ENCODE measurements around the gene PRKAB2.

The PRKAB2 gene

GRCh38 chr1:147111381-147112130 lies 60.7 kb downstream of the PRKAB2 start:
- TF ChIP-seq CTCF (conservative IDR thresholded peaks at IDR 0.05; ENCODE audit: low read length) (no peak), EZH2phosphoT487 (IDR thresholded peaks at IDR 0.05; ENCODE audit: borderline replicate concordance) (no peak)
- no peaks in the 10 kb centered on the region for H3K9me3 ChIP-seq (ENCODE audit: insufficient read depth, low read depth, low read length)

GRCh38 chr1:147110872-147111271 lies 61.4 kb downstream of the PRKAB2 start:
- no peak for TF ChIP-seq CTCF (conservative IDR thresholded peaks at IDR 0.05; ENCODE audit: low read length)
- no peak for TF ChIP-seq EZH2phosphoT487 (IDR thresholded peaks at IDR 0.05; ENCODE audit: borderline replicate concordance)
- H3K9ac ChIP-seq (ENCODE audit: low read depth, low read length, poor library complexity, severe bottlenecking), result no peak overlapping the region
- no peaks in the 10 kb centered on the region for H4K20me1 ChIP-seq (ENCODE audit: insufficient read depth, low read length, poor library complexity, severe bottlenecking)
- no peaks in the 10 kb centered on the region for H3K27me3 ChIP-seq (ENCODE audit: insufficient read depth, low read length, poor library complexity, severe bottlenecking)
- no peaks in the 10 kb centered on the region for H3F3A ChIP-seq (ENCODE audit: low read depth)
- no peak overlapping the region for H3K4me3 ChIP-seq (ENCODE audit: low read length, poor library complexity, severe bottlenecking)
- H3K36me3 ChIP-seq (ENCODE audit: insufficient read depth, low read length), result no peaks in the 10 kb centered on the region
- H3K9me2 ChIP-seq (replicated peaks; ENCODE audit: low read depth, low read length), result no peaks in the 10 kb centered on the region
- no peaks in the 10 kb centered on the region for H3K79me2 ChIP-seq (ENCODE audit: insufficient read depth, low read length)
- H2AFZ ChIP-seq (ENCODE audit: low read length), result no peak overlapping the region
- no peak overlapping the region for H3K4me2 ChIP-seq (ENCODE audit: low read depth, low read length, poor library complexity, severe bottlenecking)
- no peaks in the 10 kb centered on the region for H3K4me1 ChIP-seq (ENCODE audit: insufficient read depth, low read length, poor library complexity, severe bottlenecking)
- no peaks in the 10 kb centered on the region for H3K9me3 ChIP-seq (ENCODE audit: insufficient read depth, low read depth, low read length)

More at GRCh38 chr1:147111381-147112130, 60.7 kb downstream of the PRKAB2 start:
- H3K9me2 ChIP-seq (replicated peaks; ENCODE audit: low read depth, low read length), result no peaks in the 10 kb centered on the region
- H3K4me3 ChIP-seq (ENCODE audit: low read length, poor library complexity, severe bottlenecking), result no peak overlapping the region
- no peaks in the 10 kb centered on the region for H3K27me3 ChIP-seq (ENCODE audit: insufficient read depth, low read length, poor library complexity, severe bottlenecking)
- H3K36me3 ChIP-seq (ENCODE audit: insufficient read depth, low read length), result no peaks in the 10 kb centered on the region
- no peak overlapping the region for H2AFZ ChIP-seq (ENCODE audit: low read length)
- no peaks in the 10 kb centered on the region for H3K4me1 ChIP-seq (ENCODE audit: insufficient read depth, low read length, poor library complexity, severe bottlenecking)
- no peak overlapping the region for H3K9ac ChIP-seq (ENCODE audit: low read depth, low read length, poor library complexity, severe bottlenecking)
- H4K20me1 ChIP-seq (ENCODE audit: insufficient read depth, low read length, poor library complexity, severe bottlenecking), result no peaks in the 10 kb centered on the region
- H3F3A ChIP-seq (ENCODE audit: low read depth), result no peaks in the 10 kb centered on the region
- H3K4me2 ChIP-seq (ENCODE audit: low read depth, low read length, poor library complexity, severe bottlenecking), result no peak overlapping the region
- no peaks in the 10 kb centered on the region for H3K79me2 ChIP-seq (ENCODE audit: insufficient read depth, low read length)

GRCh38 chr1:147110434-147110833 lies 61.8 kb downstream of the PRKAB2 start:
- H3K9me3 ChIP-seq (ENCODE audit: insufficient read depth, low read depth, low read length), result no peaks in the 10 kb centered on the region
- H2AFZ ChIP-seq (ENCODE audit: low read length), result no peak overlapping the region
- no peaks in the 10 kb centered on the region for H3K9me2 ChIP-seq (replicated peaks; ENCODE audit: low read depth, low read length)
- no peak overlapping the region for H3K4me3 ChIP-seq (ENCODE audit: low read length, poor library complexity, severe bottlenecking)
- no peak overlapping the region for H3K4me2 ChIP-seq (ENCODE audit: low read depth, low read length, poor library complexity, severe bottlenecking)
- H3K79me2 ChIP-seq (ENCODE audit: insufficient read depth, low read length), result no peaks in the 10 kb centered on the region
- no peaks in the 10 kb centered on the region for H3K36me3 ChIP-seq (ENCODE audit: insufficient read depth, low read length)
- no peaks in the 10 kb centered on the region for H3K4me1 ChIP-seq (ENCODE audit: insufficient read depth, low read length, poor library complexity, severe bottlenecking)
- H3K9ac ChIP-seq (ENCODE audit: low read depth, low read length, poor library complexity, severe bottlenecking), result no peak overlapping the region
- H3F3A ChIP-seq (ENCODE audit: low read depth), result no peaks in the 10 kb centered on the region
- TF ChIP-seq CTCF (conservative IDR thresholded peaks at IDR 0.05; ENCODE audit: low read length) (no peak), EZH2phosphoT487 (IDR thresholded peaks at IDR 0.05; ENCODE audit: borderline replicate concordance) (no peak)
- no peaks in the 10 kb centered on the region for H4K20me1 ChIP-seq (ENCODE audit: insufficient read depth, low read length, poor library complexity, severe bottlenecking)
- no peaks in the 10 kb centered on the region for H3K27me3 ChIP-seq (ENCODE audit: insufficient read depth, low read length, poor library complexity, severe bottlenecking)
